Testis (tissue), 2 donors: ENCODE data around the gene SLC2A9.

Source experiments
- CTCF ChIP-seq, 3 experiments: fragments of 450-650 bp in 2 of 3; fragments of 200-600 bp in 1 of 3; sonication (generic) in 1 of 3; IDR thresholded peaks; one replicate each; pipeline ENCODE4 v1.5.1; 2016 to 2019; ENCODE audit warnings: antibody characterized with exemption in 3 of 3, mild to moderate bottlenecking in 2 of 3, moderate library complexity in 1 of 3
- POLR2A ChIP-seq: fragments of 450-650 bp; IDR thresholded peaks from one replicate; pipeline ENCODE4 v1.6.1; 2017; ENCODE audit warnings: antibody characterized with exemption, mild to moderate bottlenecking, moderate library complexity

- TF ChIP-seq CTCF (IDR thresholded peaks at IDR 0.05) (no peak), POLR2A (no peak)
Observed at GRCh38 chr4:9904976-9905587, 116.2 kb downstream of the SLC2A9 start.
